Stimulated activated naive CD4-positive, alpha-beta T cell (primary cell): ENCODE data around the gene ADGRA1.
A peak's percentile ranks its signal among the peaks of the same experiment; 100 is the strongest.

ENCODE experiments used
- DNase-seq, 6 experiments: peaks; one replicate each; lab custom pipeline; 2025; lab: John Stamatoyannopoulos, UW

Gene ADGRA1

DNA sequence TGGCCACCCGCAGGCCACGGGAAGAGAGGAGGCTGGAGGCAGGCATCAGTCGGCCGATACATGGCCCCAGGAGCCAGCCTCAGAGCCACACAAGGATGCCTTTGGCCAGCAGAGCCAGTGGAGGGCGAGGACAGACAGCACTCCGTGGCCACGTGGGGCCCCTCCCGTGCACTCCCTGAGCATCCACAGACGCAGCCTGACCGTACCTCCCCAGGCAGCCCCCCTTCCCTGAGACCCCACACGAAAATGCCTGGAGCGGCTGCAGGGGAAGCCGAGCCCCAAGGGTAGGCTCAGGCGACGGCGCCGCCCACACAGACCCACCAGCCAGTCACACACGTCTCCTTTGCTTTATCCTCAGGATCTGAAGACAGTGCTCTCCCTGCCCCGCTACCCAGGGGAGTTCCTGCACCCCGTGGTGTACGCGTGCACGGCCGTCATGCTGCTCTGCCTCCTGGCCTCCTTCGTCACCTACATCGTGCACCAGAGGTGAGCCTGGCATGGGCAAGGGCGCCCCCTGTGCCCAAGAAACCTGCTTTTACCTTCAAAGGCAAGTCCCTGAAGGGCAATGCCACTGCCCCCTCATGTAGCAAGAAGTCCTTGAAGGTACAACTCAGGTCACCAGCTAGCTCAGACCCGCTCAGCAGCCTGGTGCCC lies 9.0 kb downstream of the ADGRA1 start:
- no peak for DNase-seq

GRCh38 chr10:133097418-133097817 lies 9.7 kb downstream of the ADGRA1 start:
- DNase-seq = no peak

- no peak for DNase-seq
These were observed 10.2 kb downstream of the ADGRA1 start for GRCh38 chr10:133097961-133098360.

DNA sequence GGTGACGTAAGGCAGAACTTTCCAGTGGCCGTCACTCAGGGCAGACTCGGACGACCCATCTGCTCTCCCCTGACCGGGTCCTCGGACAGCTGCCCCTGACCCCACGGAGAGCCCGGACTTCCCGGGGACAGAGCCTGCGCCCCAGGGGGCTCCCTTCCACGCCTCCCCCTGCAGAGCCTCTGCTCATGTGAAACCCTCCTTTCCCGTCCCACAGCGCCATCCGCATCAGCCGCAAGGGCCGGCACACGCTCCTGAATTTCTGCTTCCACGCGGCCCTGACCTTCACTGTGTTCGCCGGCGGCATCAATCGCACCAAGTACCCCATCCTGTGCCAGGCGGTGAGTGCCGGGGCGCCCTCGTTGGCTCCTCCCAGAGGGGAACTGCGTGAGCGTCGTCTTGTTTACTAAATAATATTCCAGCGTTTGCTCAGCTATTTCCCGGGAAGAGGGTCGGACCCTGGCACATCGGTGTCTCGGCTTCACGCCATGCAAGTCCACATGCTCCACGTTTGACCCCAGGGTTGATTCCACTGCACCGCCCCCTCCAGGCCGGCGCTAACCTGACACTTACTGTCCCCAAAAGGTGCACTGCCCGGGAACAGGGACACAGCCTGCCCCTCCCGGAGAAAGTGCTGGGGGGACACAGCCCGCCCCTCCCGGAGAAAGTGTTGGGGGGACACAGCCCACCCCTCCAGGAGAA lies 10.9 kb downstream of the ADGRA1 start:
- no peak for DNase-seq

DNA sequence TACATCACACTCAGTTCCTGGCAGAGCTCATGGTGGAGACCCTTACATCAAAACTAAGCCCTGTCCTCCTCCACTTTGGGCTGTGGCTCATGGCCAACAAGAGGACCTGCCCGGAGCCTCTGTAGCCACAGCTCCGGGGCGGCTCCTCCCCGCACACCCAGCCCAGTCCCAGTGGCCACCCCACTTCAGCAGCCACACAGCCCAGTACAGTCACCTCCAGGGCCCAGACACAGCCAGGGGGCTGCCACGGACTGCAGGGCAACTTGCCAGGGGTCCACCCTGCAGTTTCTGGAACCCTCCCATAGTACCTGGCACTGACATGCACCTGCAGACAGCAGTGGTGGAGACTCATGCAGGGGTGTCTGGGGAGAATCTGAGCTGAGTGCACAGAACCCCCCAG lies 11.8 kb downstream of the ADGRA1 start:
- DNase-seq = no peak

- DNase-seq = no peak
These were observed 12.5 kb downstream of the ADGRA1 start for GRCh38 chr10:133100186-133100585.

GRCh38 chr10:133100706-133101415 lies 13.1 kb downstream of the ADGRA1 start:
- peak in 1 of 6 experiments; percentile 5 for DNase-seq

- DNase-seq = no peak
These were observed 13.7 kb downstream of the ADGRA1 start for GRCh38 chr10:133101416-133101810.

- no peak for DNase-seq
These were observed 14.8 kb downstream of the ADGRA1 start for GRCh38 chr10:133102415-133103095.

GRCh38 chr10:133103311-133103910 lies 15.7 kb downstream of the ADGRA1 start:
- DNase-seq = no peak

DNA sequence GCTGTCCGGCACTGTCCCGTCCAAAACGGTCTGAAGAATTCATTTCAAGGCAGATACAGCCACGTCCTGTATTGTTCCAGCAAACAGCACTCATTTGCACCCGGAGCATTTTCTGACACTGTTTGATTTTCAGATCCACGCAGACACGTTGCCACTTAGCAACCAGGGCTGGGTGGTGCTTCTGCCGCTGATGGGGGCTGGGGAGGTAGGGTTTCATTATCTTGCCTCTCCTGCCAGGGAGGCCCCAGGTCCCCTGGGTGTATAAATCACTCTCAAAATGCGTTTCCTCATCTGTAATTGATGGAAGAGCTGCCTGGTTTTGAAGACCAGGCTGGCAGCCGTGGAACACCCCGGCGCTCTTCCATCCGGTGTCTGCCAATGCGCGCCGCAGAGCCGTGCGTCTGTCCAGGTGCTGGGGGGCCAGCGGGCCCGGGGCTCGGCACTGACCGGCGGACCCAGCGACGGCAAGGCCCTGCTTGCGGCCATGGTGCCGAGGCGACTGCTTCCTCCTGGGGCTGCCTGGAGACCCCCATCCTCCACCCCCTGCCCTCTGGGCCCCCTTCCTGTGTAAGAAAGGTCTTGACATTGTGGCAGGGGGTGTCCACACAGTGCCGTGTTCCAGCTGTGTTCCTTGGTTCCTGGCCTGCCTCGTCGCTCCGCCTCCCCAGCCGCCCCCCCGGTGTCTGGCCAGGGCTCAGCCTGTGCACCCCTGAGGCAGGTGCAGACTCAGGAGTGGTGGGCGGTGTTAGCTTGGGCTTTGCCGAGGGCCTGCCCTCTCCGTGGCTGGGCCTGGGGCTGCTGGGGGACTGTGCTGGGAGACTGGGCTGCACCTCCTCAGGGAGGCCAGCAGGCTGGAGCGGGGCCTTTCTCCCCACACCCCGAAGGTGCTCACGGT lies 16.6 kb downstream of the ADGRA1 start:
- no peak for DNase-seq

GRCh38 chr10:133104963-133105640 lies 17.4 kb downstream of the ADGRA1 start:
- no peak for DNase-seq

GRCh38 chr10:133105686-133106390 lies 18.1 kb downstream of the ADGRA1 start:
- no peak for DNase-seq

GRCh38 chr10:133106516-133106915 lies 18.8 kb downstream of the ADGRA1 start:
- DNase-seq = no peak

- DNase-seq = no peak
These were observed 19.7 kb downstream of the ADGRA1 start for GRCh38 chr10:133107442-133107841.

GRCh38 chr10:133109711-133110110 lies 22.0 kb downstream of the ADGRA1 start:
- no peak for DNase-seq

- no peak for DNase-seq
These were observed 22.4 kb downstream of the ADGRA1 start for GRCh38 chr10:133110133-133110532.

DNA sequence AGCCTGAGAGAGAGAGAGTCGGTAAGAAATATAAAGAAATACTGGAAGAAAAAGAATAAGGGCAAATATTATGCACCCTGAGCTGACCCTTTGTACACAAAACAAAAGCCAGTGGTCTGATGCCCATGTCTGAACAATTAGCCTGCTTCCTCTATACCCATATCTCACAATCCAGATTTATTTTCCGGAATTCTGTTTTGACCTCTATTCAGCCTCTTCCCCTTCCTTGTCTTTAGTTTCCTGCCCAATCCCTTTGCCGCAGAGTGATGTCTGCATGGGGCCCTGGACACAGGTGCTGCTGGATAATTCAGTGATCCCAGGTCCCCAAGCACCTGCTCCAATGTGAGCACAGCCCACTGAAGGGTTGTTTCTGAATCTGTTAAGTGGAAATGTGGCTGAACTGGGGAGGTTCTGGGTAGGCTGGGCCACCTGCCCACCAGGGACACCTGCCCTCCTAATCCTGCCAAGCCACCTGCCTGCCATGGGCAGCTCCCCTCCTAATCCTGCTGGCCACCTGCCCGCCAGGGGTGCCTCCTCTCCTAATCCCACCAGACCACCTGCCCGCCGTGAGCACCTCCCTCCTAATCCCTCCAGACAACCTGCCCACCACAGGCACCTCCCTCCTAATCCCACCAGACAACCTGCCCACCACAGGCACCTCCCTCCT lies 23.0 kb downstream of the ADGRA1 start:
- no peak for DNase-seq

DNA sequence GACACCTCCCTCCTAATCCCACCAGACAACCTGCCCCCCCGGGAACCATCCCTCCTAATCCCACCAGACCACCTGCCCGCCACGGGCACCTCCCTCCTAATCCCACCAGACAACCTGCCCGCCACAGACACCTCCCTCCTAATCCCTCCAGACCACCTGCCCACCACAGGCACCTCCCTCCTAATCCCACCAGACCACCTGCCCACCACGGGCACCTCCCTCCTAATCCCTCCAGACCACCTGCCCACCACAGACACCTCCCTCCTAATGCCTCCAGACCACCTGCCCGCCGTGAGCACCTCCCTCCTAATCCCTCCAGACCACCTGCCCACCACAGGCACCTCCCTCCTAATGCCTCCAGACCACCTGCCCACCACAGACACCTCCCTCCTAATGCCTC lies 23.9 kb downstream of the ADGRA1 start:
- DNase-seq = peak in 1 of 6 experiments; percentile 8
